HL-60/S4 (cell line): ENCODE measurements around the gene SLC2A1.
"Not testable (repeated sequence)": the region's sequence is repeated elsewhere in the genome, so short reads cannot be mapped to it uniquely, and the experiment has no call there.

ENCODE experiments used
- in situ Hi-C: fragments of 300-500 bp; cut with MboI; formaldehyde crosslinking; loops from 2 replicates; pipeline ENCODE4 v1.14.3; 2022; ENCODE audit warnings: low sequenced_read_pairs

Gene SLC2A1

DNA sequence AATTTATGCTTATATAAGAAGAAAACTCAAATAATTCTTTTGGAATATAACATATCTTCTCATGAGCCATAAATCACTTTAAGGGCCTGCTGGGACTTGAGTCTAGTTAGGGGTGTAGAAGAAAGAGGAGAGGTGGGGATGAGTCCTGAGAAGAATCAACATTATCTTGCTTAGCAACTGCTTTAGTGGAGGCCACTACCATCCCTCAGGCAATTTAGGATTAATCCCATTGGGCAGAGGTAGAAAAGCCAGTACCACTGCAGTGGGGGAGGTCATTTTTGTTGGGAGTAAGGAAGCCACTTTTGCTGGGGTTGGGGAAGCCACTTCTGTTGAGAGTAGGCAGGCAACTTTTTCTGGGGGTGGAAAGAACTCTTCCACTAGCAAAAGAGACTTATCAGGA lies 47.7 kb downstream of the SLC2A1 start:
- in situ Hi-C loops, result no loop called here

DNA sequence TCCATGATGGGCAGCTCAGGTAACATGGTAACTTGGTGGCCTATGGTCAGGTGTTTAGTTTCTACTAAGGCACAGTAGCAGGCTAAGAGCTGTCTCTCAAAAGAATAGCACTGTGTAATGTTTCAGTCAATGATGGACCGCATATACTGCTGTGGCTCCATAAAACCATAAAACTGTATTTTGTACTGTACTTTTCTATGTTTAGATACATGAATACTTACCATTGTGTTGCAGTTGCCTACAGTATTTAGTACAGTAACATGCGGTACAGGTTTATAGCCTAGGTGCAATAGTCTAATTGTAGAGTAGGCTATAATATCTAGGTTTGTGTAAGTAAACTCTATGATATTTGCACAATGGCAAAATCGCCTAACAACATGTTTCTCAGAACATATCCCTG lies 50.6 kb downstream of the SLC2A1 start:
- in situ Hi-C loops, result no loop called here

DNA sequence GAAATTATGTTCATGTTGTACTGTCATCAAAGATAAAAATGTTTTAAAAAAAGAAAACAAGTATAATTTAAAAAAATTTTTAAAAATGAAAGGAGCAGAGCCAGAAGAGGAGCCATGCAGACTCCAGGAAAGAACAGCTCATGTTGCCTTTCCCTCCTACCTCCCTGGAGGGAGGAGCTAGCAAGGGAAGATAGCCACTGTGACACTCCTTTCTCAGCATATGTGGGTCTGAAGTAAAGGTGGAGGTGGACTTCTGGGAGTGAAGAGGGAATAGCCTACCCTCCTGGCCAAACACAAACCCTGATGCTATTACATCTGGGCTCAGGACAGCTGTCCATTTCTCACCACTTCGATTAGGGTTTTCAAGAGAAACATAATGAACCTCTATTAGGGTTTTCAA lies 54.2 kb downstream of the SLC2A1 start:
- in situ Hi-C loops, result no loop called here

DNA sequence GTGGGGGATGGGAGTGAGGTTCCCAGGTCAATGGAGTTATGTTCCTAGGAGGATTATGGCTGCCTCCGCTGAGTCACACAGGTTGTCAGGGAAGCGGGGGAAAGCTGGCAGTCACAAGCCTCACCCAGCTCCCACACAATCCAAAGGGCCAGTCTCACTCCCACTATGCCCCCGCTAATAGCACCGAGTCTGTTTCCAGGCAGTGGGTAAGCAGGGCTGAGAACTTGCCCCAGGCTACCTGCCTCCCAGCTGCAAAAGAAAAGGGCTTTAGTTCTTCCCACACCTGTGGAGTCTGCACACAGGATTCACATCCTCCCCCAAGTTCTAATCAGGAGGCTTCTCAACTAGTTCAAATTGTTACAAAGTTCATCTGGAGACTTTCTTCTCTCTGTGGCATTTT lies 58.7 kb downstream of the SLC2A1 start:
- in situ Hi-C loops, result not testable (repeated sequence)

DNA sequence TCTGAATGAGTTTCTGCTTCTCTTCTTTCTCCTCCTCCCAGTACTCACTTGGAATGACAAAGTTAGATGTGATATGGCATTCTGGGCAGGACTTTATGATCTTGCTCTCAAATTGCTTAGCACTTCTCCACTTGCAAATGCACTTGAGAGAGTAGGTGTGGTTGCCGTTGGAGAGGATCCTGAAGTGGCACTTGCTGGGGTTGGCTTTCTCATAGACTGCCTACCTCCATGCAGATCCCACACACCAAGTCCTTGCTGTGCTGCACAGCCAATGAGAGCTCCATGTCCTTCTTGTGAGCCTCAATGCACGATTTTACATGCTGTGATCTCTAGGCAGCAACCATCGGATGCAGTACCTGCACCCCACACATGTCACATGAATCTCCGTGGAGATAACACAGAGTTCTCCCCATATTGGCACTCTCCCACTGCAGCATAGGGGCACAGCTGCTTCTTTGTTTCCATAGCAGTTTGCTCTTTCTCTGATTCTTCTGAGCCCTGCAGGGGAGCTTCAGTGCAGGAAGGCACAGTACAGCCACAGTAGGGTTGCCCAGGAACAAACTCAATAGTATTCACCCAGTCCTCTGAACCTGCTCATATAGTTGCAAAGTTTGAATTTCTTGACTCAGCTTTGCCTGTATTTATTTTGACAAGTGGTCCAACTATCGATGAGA lies 67.1 kb downstream of the SLC2A1 start:
- in situ Hi-C loops, result no loop called here

DNA sequence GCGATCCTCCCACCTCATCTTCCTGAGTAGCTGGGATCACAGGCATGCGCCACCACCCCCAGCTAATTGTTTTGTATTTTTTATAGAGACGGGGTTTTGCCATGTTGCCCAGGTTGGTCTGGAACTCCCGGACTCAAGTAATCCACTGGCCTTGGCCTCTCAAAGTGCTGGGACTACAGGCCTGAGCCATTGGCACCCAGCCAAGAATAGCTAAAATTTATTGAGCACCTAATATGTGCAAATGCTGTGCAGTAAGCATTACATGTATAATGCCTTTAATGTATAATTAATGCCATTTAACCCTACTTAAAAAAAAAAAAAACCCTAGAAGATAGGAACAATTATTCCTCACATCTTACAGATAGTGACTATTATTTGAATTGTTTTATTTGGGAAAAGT lies 69.4 kb downstream of the SLC2A1 start:
- in situ Hi-C loops, result no loop called here

DNA sequence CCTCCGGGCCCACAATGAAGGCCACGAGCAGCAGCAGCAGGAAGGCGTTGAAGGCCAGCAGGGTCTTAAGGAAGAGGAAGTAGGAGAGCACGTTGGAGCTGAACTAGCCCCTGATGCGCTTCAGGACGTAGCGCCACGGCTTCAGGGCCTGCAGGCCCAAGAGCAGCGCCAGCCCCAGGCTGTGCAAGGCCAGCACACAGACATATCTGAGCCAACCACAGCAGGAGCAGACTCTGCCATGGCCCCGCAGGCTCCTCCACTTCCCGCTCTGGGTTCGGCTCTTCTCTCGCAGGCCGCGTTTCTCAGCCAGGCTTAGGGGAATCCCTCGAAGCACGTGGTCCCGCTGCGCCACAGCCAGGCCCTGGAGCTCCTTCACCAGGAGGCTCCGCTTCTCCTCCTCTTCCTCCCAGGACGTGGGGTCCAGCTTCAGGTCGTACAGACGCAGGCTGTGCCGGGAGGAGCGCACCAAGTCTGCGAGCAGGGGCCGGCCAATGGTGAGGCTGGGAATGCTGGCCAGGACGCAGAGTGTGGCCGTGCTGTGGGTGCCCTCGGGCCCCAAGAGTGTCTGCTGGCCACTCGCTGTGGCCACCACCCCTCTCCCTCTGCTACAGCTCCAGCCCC lies 70.5 kb downstream of the SLC2A1 start:
- in situ Hi-C loops, result no loop called here

DNA sequence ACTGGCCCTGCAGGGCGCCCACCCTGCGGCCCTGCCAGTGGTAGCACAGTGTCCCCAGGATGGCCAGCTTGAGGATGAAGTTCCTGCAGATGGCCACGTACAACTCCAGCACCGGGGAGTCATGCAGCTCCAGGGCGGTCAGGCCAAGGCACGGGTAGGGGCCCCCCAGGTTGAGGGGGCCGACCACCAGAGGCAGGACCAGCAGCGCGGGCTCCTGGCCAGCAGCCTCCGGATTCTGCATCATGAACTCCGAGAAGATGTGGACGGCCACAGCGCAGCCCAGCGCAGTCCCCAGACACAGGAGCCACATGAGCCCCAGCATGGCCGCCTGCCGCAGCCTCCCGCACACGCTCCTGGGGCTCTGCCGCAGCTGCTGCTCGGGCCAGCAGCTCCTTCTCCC lies 71.3 kb downstream of the SLC2A1 start:
- in situ Hi-C loops, result no loop called here

DNA sequence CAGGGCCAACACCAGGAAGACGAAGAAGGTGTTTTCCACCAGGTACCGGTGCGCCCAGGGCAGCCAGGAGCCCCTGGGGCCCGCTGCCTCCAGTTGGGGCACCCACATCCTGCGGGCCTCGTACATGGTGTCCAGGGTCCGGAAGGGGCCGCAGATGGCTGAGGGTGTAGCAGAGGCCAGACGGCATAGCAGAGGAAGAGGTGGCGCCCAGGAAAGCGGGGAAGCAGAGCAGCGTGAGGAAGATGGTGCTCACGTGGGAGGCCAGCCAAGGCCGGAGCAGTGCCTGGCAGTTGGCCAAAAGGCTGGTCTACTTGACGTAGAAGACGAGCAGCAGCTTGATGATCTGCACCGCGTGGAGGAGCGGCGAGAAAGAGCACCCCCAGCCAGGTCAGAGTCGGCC lies 71.9 kb downstream of the SLC2A1 start:
- in situ Hi-C loops, result no loop called here

DNA sequence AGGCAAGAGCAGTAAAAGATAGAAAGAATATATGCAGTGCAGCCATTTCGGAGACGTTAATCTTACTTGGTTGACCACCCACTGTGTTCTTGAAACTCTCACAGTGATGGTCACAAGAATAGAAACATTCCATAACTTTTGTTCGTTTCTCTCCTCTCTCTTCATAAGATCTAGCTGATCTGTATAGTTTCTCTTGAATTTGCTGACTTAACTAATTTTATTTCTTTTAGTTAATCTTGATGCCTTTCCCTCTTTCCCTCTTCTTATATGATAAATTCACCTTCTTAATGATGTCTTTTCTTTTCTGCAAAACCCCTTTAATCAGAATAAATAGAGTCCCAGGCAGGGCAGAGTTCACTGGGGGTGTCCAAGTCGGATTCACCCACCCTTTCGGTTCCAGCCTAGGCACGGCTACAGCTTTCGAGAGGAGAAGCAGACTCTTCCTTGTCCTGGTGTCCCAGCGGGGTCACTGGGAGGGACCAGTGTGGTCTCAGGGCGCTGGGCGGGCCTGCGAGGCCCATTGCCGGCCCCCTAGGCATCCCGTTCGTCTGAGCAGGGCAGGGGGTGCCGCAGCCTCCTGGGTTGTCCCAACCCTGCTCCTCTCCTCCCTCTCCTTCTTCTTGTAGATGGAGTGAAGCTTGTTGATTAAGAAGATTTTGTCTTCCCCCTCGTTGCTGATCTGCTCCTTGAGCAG lies 72.5 kb downstream of the SLC2A1 start:
- in situ Hi-C loops, result no loop called here

DNA sequence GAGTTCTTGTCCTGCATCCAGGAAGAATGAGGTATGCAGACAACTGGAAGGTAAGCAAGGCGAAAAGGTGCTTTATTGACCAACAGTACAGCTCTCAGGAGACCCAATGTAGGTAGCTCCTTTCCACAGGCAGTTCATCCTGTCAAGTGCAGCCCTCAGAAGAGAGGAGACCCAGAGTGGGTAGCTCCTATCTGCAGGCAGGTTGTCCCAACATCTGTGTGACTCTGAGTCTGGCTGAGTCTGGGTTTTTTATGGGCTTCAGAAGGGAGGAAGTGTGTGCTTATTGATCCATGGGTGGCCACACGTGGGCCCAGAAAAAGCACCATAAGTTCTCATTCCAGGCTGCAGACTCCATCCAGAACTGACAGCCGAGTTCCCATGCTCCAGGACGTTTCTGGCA lies 78.3 kb downstream of the SLC2A1 start:
- in situ Hi-C loops, result no loop called here

DNA sequence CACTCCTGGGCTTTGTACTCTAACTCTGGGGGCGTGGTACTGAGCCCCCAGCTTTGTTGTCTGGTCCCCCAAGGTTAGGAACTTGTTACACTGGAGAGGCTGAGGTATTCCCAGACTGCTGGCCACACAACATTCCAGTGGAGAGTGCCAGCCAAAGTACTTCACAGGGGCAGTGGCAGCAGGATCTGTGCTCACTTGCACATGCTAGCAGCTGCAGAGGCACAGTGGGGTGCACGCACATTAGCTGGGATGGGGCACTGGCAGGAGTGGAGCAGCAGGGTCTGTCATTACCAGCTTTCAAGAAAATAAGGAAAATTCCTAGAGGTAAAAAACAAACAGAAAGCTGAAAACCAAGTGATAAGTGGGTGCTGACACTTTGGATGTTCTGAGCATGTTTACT lies 81.3 kb downstream of the SLC2A1 start:
- in situ Hi-C loops, result no loop called here

DNA sequence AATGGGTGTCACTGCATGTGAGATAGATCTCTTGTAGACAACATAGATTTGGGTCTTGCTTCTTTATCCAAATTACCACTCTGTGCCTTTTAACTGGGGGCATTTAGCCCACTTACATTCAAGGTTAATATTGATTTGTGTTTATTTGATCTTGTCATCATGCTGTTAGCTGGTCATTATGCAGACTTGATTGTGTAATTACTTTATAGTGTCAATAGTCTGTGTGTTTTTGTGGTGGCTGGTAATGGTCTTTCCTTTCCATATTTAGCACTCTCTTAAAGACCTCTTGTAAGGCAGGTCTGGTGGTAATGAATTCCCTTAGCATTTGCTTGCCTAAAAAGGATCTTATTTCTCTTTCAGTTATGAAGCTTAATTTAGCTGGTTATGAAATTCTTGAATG lies 82.7 kb downstream of the SLC2A1 start:
- in situ Hi-C loops, result no loop called here
